ENCODE data around the gene GUCY1A2.

DNA sequence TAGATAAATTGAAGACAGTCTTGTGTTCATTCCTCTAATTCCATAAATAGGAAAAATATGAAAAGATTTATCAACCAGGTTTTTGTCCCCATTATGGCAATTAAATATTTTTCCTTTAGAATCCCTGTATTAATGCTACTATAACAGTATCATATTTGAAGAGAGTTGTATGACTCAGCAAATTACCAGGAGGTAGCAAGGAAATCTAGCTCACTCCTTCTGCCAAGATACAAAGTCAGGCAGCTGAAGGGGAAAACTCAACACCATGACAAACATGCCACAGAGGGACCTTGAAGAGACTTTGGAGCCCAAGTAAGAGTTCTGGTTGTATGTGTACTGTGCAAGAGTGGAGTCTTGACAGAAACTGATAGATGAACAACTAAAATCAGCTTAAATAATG, 143.3 kb downstream of the GUCY1A2 start:
- TF ChIP-seq, protein P1, sequence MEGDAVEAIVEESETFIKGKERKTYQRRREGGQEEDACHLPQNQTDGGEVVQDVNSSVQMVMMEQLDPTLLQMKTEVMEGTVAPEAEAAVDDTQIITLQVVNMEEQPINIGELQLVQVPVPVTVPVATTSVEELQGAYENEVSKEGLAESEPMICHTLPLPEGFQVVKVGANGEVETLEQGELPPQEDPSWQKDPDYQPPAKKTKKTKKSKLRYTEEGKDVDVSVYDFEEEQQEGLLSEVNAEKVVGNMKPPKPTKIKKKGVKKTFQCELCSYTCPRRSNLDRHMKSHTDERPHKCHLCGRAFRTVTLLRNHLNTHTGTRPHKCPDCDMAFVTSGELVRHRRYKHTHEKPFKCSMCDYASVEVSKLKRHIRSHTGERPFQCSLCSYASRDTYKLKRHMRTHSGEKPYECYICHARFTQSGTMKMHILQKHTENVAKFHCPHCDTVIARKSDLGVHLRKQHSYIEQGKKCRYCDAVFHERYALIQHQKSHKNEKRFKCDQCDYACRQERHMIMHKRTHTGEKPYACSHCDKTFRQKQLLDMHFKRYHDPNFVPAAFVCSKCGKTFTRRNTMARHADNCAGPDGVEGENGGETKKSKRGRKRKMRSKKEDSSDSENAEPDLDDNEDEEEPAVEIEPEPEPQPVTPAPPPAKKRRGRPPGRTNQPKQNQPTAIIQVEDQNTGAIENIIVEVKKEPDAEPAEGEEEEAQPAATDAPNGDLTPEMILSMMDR (IDR thresholded peaks at IDR 0.05): no peak
- TF ChIP-seq POLR2A (IDR thresholded peaks at IDR 0.05): no peak

All from body of pancreas (tissue), 4 donors.